ENCODE measurements around the gene FAM149A. TPM values are rescaled to one million over a fixed set of nuclear protein-coding genes. Genes with fewer than 3 reads are reported as not detected.

FAM149A gene
- total and polyA plus RNA-seq, 4 donors = 12.0 to 27.1 (median 15.0) TPM

- TF ChIP-seq MAX (IDR thresholded peaks at IDR 0.05) = no peak
- TF ChIP-seq FOXA2 (IDR thresholded peaks at IDR 0.05) = no peak
Observed at GRCh38 chr4:186088523-186088922, 16.0 kb upstream of the FAM149A start (continued).

- DNase-seq (ENCODE audit: low spot score) = no peak
- TF ChIP-seq TAF1 (conservative IDR thresholded peaks at IDR 0.05) = no peak
- no peak for TF ChIP-seq ATF3 (IDR thresholded peaks at IDR 0.05)
- TF ChIP-seq RAD21 (IDR thresholded peaks at IDR 0.05) = no peak
- no peak for TF ChIP-seq ZBTB33 (IDR thresholded peaks at IDR 0.05)
- no peak for TF ChIP-seq GABPA (IDR thresholded peaks at IDR 0.05 in 1 of 2, conservative IDR thresholded peaks at IDR 0.05 in 1 of 2)
- TF ChIP-seq FOXA2 (IDR thresholded peaks at IDR 0.05) = no peak
- no peak for TF ChIP-seq SP1 (IDR thresholded peaks at IDR 0.05)
- TF ChIP-seq, protein P1, sequence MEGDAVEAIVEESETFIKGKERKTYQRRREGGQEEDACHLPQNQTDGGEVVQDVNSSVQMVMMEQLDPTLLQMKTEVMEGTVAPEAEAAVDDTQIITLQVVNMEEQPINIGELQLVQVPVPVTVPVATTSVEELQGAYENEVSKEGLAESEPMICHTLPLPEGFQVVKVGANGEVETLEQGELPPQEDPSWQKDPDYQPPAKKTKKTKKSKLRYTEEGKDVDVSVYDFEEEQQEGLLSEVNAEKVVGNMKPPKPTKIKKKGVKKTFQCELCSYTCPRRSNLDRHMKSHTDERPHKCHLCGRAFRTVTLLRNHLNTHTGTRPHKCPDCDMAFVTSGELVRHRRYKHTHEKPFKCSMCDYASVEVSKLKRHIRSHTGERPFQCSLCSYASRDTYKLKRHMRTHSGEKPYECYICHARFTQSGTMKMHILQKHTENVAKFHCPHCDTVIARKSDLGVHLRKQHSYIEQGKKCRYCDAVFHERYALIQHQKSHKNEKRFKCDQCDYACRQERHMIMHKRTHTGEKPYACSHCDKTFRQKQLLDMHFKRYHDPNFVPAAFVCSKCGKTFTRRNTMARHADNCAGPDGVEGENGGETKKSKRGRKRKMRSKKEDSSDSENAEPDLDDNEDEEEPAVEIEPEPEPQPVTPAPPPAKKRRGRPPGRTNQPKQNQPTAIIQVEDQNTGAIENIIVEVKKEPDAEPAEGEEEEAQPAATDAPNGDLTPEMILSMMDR (IDR thresholded peaks at IDR 0.05; ENCODE audit: low read depth, low read length, missing input control) = no peak
- no peak for TF ChIP-seq EGR1 (IDR thresholded peaks at IDR 0.05; ENCODE audit: low read depth in 2 of 2)
- no peak for TF ChIP-seq HNF4A (conservative IDR thresholded peaks at IDR 0.05)
- TF ChIP-seq MAX (IDR thresholded peaks at IDR 0.05) = no peak
- TF ChIP-seq HNF4G (IDR thresholded peaks at IDR 0.05) = no peak
- TF ChIP-seq RXRA (IDR thresholded peaks at IDR 0.05) = no peak
- no peak for TF ChIP-seq FOXA1 (IDR thresholded peaks at IDR 0.05)
- TF ChIP-seq, protein P2, sequence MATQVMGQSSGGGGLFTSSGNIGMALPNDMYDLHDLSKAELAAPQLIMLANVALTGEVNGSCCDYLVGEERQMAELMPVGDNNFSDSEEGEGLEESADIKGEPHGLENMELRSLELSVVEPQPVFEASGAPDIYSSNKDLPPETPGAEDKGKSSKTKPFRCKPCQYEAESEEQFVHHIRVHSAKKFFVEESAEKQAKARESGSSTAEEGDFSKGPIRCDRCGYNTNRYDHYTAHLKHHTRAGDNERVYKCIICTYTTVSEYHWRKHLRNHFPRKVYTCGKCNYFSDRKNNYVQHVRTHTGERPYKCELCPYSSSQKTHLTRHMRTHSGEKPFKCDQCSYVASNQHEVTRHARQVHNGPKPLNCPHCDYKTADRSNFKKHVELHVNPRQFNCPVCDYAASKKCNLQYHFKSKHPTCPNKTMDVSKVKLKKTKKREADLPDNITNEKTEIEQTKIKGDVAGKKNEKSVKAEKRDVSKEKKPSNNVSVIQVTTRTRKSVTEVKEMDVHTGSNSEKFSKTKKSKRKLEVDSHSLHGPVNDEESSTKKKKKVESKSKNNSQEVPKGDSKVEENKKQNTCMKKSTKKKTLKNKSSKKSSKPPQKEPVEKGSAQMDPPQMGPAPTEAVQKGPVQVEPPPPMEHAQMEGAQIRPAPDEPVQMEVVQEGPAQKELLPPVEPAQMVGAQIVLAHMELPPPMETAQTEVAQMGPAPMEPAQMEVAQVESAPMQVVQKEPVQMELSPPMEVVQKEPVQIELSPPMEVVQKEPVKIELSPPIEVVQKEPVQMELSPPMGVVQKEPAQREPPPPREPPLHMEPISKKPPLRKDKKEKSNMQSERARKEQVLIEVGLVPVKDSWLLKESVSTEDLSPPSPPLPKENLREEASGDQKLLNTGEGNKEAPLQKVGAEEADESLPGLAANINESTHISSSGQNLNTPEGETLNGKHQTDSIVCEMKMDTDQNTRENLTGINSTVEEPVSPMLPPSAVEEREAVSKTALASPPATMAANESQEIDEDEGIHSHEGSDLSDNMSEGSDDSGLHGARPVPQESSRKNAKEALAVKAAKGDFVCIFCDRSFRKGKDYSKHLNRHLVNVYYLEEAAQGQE (IDR thresholded peaks at IDR 0.05) = no peak
- TF ChIP-seq NR2F2 (IDR thresholded peaks at IDR 0.05) = no peak
Observed at GRCh38 chr4:186092296-186092695, 12.2 kb upstream of the FAM149A start.

More at GRCh38 chr4:186092296-186092695, 12.2 kb upstream of the FAM149A start:
- H3K4me1 ChIP-seq (ENCODE audit: control insufficient read depth in 4 of 4, insufficient read depth in 4 of 4, low read length in 3 of 4) = no peaks in the 10 kb centered on the region
- H3K27ac ChIP-seq (ENCODE audit: low read depth in 1 of 2, low read length in 2 of 2) = no peak overlapping the region
- no peaks in the 10 kb centered on the region for H3K27me3 ChIP-seq (ENCODE audit: control insufficient read depth in 4 of 4, insufficient read depth in 4 of 4, low read length in 3 of 4)
- WGBS = 95% methylated on average over 17 of the region's 17 CpGs
- H3K4me3 ChIP-seq (ENCODE audit: low read depth in 1 of 3, low read length in 3 of 3) = no peak overlapping the region
- H3K36me3 ChIP-seq (ENCODE audit: control insufficient read depth in 4 of 4, insufficient read depth in 3 of 4, low read depth in 1 of 4, low read length in 3 of 4) = no peaks in the 10 kb centered on the region
- H3K9ac ChIP-seq (ENCODE audit: low read depth in 1 of 2, low read length in 2 of 2) = no peak overlapping the region
- no peaks in the 10 kb centered on the region for H3K9me3 ChIP-seq (ENCODE audit: control insufficient read depth in 4 of 4, low read length in 3 of 4)

All from liver (tissue), 9 donors.